NT2/D1 (cell line): ENCODE measurements around the gene WDR5.

Source experiments
- DNase-seq: peaks from one replicate; pipeline ENCODE4 v3.0.0-alpha.2; 2011; ENCODE audit warnings: low read depth, low spot score
- H3K27me3 ChIP-seq: 2 replicates; pipeline ENCODE4 v1.6.0; 2011; ENCODE audit warnings: mild to moderate bottlenecking; ENCODE audit not compliant: insufficient read length, insufficient read depth
- H3K36me3 ChIP-seq: 2 replicates; pipeline ENCODE4 v1.6.1; 2011; ENCODE audit warnings: mild to moderate bottlenecking, low read length, mixed read lengths; ENCODE audit not compliant: insufficient read depth, insufficient read length
- H3K4me1 ChIP-seq: 2 replicates; pipeline ENCODE4 v1.5.1; 2011; ENCODE audit not compliant: insufficient read depth, insufficient read length
- H3K4me3 ChIP-seq: 2 replicates; pipeline ENCODE4 v1.5.1; 2011; ENCODE audit warnings: low read depth; ENCODE audit not compliant: insufficient read length
- H3K9ac ChIP-seq: 2 replicates; pipeline ENCODE4 v1.6.0; 2011; ENCODE audit warnings: low read depth; ENCODE audit not compliant: insufficient read length
- H3K9me3 ChIP-seq: 2 replicates; pipeline ENCODE4 v1.5.1; 2011; ENCODE audit warnings: mild to moderate bottlenecking, low read length; ENCODE audit not compliant: insufficient read depth
- SUZ12 ChIP-seq: IDR thresholded peaks from 2 replicates; pipeline ENCODE4 v1.6.1; 2011; ENCODE audit not compliant: insufficient read length, insufficient read depth; ENCODE audit errors: extremely low read depth
- YY1 ChIP-seq: IDR thresholded peaks from 2 replicates; pipeline ENCODE4 v1.6.1; 2011; ENCODE audit not compliant: insufficient read length, insufficient read depth
- ZNF274 ChIP-seq: IDR thresholded peaks from 2 replicates; pipeline ENCODE4 v1.6.1; 2011; ENCODE audit warnings: mild to moderate bottlenecking, low read depth, low read length

WDR5 gene

DNA sequence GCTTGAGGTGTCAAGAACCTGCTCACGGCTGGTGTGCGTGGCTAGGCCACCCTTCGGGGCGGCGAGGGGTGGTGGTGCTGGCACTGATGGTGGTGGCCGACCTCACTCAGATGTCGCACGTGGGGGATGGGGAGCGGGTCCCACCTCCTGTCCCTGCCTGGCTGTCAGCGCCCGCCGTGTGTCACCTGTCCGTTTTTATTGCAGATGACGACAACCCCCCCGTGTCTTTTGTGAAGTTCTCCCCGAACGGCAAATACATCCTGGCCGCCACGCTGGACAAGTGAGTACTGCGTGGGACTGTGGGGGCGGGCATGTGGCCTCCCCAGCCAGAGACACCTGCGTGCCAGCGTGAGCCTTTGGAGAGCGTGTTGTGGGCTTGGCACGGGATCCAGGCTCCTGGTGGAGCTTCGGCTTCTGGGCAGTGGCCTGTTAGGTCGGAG is 18.4 kb downstream of the WDR5 start:
- Histone ChIP-seq H3K9ac (no peak overlapping the region), H3K4me1 (peaks cover 12% of the 10 kb centered on the region), H3K27me3 (no peaks in the 10 kb centered on the region), H3K4me3 (no peak overlapping the region), H3K9me3 (no peaks in the 10 kb centered on the region), H3K36me3 (peaks cover 100% of the 10 kb centered on the region)
- DNase-seq, result no peak
- no peak for TF ChIP-seq ZNF274
- TF ChIP-seq SUZ12, result no peak
- no peak for TF ChIP-seq YY1

- no peak for TF ChIP-seq SUZ12
- TF ChIP-seq YY1, result no peak
- no peak for TF ChIP-seq ZNF274
- Histone ChIP-seq H3K9me3 (no peaks in the 10 kb centered on the region), H3K9ac (no peak overlapping the region), H3K4me1 (peaks cover 8% of the 10 kb centered on the region), H3K36me3 (peaks cover 98% of the 10 kb centered on the region), H3K4me3 (no peak overlapping the region), H3K27me3 (no peaks in the 10 kb centered on the region)
- no peak for DNase-seq
These were observed 20.0 kb downstream of the WDR5 start for GRCh38 chr9:134155812-134156377.

DNA sequence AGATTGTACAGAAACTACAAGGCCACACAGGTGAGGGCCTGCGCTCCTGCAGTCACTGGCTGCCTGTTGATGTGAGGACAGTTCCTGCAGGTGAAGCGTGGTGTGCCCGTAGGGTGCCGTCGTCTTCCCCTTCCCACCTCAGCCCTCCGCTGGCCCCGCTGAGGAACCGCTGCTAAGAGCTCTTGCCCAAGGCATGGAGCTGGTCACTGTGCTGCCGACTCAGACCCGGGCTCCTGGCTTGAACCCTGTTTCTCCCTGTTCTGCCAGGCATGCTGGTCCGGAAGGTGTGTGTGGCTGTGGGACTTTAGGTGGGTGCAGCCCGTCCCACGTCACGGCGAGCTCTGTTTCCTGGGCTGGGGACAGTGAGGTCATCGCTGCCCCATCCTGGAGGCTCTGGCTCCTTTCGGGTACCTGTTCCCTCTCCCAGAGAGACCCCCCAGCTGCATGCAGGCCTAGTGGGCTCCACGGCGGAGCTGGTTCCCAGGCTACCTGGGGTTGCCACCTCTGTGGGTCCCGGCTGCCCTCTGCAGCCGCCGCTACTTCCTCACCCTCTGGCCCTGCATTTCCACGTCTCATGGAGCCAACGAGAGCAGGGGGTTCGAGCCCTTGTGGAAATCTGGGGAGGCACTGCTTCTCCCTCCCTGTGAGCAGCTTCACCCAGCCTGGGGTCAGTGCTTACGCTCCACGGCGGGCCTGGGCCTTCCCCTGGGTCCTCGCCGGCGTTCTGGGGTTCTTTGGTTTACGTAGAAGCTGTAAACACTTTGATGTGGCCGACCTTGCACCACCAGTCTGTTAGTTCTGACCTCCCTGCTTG is 20.9 kb downstream of the WDR5 start:
- no peak overlapping the region for H3K9ac ChIP-seq
- H3K4me1 ChIP-seq, result peaks cover 3% of the 10 kb centered on the region
- H3K9me3 ChIP-seq, result peaks cover 3% of the 10 kb centered on the region; the same call in 1 of the 2 replicates
- H3K27me3 ChIP-seq, result peaks cover 3% of the 10 kb centered on the region
- peaks cover 92% of the 10 kb centered on the region for H3K36me3 ChIP-seq
- H3K4me3 ChIP-seq, result no peak overlapping the region
- no peak for DNase-seq
- no peak for TF ChIP-seq SUZ12
- TF ChIP-seq ZNF274, result no peak
- no peak for TF ChIP-seq YY1

- TF ChIP-seq ZNF274 (no peak), SUZ12 (no peak), YY1 (no peak)
- no peak for DNase-seq
- H3K36me3 ChIP-seq, result peaks cover 86% of the 10 kb centered on the region
- peaks cover 4% of the 10 kb centered on the region for H3K4me1 ChIP-seq
- peaks cover 10% of the 10 kb centered on the region for H3K27me3 ChIP-seq
- H3K9ac ChIP-seq, result no peak overlapping the region
- peaks cover 9% of the 10 kb centered on the region; the same call in 1 of the 2 replicates for H3K9me3 ChIP-seq
- H3K4me3 ChIP-seq, result no peak overlapping the region
These were observed 21.6 kb downstream of the WDR5 start for GRCh38 chr9:134157378-134157885.

GRCh38 chr9:134158242-134158641 is 22.4 kb downstream of the WDR5 start:
- peaks cover 78% of the 10 kb centered on the region for H3K36me3 ChIP-seq
- H3K9ac ChIP-seq, result no peak overlapping the region
- peaks cover 9% of the 10 kb centered on the region for H3K4me1 ChIP-seq
- no peak for TF ChIP-seq SUZ12
- TF ChIP-seq YY1, result no peak
- TF ChIP-seq ZNF274, result no peak
- H3K4me3 ChIP-seq, result no peak overlapping the region
- no peak for DNase-seq
- H3K27me3 ChIP-seq, result peaks cover 16% of the 10 kb centered on the region
- peaks cover 9% of the 10 kb centered on the region; the same call in 1 of the 2 replicates for H3K9me3 ChIP-seq

DNA sequence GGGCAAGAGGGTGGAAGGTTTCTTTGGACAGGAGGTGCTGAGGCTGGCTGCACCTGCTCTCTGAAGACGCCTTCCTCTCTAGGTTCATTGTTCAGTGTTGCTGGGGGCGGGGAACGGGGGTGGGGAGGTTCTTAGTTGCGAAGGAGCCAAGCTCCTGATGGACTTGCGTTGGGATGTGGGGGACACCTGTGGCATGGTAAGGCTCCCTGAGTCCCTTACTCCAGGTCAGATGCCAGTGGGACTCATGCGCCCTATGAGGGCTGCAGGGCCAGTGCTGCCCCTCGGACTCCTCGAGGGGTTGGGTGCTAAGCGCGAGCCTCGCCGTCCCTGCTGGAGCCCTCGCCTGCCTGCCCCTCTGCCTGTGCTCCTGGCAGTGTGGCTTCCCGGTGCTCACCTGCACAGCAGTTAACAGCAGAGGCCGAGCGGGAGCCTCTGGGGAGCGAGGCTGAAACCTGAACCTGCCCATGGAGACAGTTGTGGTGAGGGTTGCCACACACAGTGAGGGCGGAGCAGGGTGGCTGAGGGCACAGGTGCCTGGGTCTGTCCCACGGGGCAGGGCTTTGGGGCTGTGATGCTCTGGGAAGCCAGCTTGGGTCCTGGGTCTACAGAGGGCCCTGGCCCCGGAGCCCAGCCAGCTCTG is 23.0 kb downstream of the WDR5 start:
- peaks cover 72% of the 10 kb centered on the region for H3K36me3 ChIP-seq
- TF ChIP-seq ZNF274, result no peak
- TF ChIP-seq SUZ12, result no peak
- TF ChIP-seq YY1, result no peak
- DNase-seq, result no peak
- peaks cover 9% of the 10 kb centered on the region; the same call in 1 of the 2 replicates for H3K9me3 ChIP-seq
- peaks cover 16% of the 10 kb centered on the region for H3K27me3 ChIP-seq
- peaks cover 9% of the 10 kb centered on the region for H3K4me1 ChIP-seq
- no peak overlapping the region for H3K4me3 ChIP-seq
- no peak overlapping the region for H3K9ac ChIP-seq
